Brain pericyte (primary cell): ENCODE measurements around the gene PDHX.

Experiments
- DNase-seq: peaks from one replicate; pipeline ENCODE4 v3.0.0-alpha.2; 2012; ENCODE audit warnings: low read depth, low spot score

PDHX gene

DNA sequence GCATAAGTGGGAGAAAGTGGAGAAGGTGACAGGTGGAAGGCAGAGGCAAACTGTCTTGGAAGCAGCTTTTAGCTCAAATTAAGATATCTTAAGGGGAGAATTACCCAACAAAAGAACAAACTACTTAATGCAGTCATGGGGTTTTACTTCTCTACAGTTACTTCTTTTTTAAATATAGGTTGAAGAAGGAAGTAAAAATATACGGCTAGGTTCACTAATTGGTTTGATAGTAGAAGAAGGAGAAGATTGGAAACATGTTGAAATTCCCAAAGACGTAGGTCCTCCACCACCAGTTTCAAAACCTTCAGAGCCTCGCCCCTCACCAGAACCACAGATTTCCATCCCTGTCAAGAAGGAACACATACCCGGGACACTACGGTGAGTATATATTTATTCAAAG, 40.8 kb downstream of the PDHX start:
- DNase-seq = no peak

DNA sequence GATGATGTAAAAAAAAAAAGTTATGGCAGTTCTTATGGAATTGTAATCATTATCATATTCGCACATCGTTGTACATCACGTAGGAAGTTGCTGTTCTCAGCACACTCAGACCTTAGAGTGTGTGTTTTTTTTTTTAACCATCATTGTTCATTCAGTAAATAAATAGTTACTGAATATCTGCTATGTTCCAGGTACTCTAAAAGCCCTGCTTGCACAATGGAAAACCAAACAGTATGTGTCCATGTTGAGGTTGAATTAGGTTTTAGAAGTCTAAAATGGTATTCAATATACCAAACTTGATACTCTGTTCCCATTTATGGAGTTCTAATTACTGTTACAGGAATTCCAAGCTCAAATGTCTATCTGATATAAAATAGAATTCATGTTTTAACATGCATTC, 41.2 kb downstream of the PDHX start:
- DNase-seq = no peak

DNA sequence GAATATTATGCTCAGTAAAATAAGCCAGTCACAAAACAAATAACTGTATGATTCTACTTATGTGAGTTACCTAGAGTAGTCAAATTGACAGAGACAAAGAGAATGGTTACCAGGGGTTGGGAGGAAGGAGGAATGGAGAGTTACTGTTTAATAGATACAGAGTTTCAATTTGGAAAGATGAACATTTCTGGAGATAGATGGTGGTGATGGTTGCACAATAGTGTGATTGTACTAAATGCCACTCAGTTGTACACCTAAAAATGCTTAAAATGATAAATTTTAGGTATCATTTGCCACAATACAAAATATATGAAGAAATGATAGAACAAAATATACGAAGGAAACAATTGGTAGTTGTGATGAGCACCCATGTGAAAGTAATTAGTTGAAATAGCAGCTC, 43.4 kb downstream of the PDHX start:
- no peak for DNase-seq

DNA sequence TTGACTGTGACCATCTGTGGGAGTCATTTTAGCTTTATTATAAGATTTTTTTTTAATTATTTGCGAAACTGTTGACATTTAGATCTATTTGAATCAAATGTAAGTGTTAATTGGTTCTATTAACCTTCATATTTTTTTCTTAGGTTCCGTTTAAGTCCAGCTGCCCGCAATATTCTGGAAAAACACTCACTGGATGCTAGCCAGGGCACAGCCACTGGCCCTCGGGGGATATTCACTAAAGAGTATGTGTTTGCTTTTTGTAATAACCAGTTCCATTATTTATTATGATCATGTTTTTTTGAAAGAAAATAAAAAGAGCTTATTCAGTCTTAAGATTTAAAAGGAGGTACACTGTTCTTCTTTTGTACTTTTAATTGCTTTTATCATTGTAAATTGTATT, 43.9 kb downstream of the PDHX start:
- DNase-seq = no peak

DNA sequence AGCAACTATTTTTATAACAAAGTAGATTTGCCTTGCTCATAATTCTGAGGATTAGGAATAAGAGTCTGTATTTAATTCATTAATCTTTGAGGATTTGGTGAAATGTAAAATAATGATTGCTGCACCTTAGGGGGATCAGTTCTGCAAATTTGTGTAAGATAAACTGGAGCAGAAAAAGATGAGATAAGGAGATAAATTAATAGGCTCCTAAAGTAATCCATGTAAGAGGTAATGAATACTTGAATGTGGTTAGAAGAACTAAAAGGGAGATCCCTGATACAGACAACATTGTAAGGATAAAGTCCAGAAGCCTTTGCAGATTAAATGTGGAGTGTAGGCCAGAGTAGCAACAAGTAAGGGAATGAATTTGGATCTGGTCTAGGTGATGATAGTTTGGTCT, 45.6 kb downstream of the PDHX start:
- DNase-seq = no peak

DNA sequence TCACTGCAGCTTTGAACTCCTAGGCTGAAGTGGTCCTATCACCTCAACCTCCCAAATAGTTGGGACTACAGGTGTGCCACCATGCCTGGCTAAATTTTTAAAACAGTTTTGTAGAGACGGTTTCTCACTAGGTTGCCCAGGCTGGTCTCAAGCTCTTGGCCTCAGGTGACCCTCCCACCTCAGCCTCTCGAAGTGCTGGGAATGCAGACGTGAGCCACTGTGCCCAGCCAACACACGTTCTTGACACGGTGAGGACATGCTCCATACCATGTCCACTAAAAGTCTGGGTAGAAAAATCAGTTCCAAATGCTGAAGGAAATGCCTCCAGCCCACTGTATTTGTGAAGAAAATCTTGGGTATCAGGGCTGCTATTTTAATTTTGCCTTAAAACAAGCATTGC, 46.9 kb downstream of the PDHX start:
- DNase-seq = no peak

DNA sequence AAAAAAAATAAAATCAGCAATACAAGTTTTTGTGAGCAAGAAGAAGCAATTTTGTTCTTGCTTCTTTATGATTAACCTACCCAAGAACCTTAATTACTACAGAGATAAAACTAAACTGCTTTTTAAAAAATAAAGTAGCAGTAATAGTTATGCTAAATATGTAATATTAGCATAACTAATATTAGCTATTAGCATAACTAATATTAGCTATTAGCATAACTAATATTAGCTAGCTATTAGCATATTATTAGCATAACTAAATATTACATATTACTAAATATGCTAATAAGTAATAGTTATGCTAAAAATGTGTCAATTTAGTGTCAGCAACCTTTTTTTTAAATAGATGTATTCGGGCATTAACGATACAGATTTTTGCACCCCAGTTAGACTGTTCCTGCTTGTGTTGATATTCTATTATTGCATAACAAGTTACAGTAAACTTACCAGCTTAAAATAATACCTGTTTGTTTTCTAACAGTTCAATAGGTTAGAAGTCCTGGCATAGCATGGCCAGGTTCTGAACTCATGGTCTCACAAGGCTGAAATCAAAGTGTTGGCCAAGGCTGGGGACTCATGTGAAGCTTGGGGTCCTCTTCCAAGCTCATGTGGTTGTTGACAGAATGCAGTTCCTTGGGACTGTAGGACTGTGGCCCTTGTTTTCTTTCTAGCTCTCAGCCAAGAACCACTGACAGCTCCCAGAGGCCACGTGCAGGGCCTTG, 48.4 kb downstream of the PDHX start:
- DNase-seq = no peak

DNA sequence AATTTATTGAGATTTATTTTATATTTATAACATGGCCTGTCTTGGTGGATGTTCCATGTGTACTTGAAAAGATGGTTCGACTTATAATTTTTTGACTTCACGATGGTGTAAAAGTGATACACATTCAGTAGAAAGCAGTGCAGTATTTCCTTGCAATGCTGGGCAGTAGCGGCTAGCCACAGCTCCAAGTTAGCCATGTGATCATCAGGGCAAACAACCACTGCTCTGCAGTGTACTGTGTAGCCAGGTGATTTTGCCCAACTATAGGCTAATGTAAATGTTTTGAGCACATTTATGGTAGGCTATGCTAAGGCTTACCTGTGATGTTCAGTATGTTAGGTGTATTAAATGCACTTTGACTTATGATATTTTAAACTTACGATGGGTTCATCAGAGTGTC, 52.4 kb downstream of the PDHX start:
- no peak for DNase-seq

DNA sequence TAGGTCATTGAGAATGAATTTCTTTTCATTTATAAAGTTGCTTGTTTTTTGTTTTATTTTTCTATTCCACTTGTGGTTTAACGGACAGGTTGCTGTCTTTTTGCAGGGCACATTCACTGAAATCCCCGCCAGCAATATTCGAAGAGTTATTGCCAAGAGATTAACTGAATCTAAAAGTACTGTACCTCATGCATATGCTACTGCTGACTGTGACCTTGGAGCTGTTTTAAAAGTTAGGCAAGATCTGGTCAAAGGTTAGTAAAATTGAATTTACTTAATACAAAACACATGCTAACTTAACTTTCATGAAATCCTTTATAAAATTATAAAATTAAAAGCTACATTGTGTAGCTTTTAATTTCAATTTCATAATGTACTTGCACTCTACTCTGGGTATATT, 53.6 kb downstream of the PDHX start:
- DNase-seq = no peak

DNA sequence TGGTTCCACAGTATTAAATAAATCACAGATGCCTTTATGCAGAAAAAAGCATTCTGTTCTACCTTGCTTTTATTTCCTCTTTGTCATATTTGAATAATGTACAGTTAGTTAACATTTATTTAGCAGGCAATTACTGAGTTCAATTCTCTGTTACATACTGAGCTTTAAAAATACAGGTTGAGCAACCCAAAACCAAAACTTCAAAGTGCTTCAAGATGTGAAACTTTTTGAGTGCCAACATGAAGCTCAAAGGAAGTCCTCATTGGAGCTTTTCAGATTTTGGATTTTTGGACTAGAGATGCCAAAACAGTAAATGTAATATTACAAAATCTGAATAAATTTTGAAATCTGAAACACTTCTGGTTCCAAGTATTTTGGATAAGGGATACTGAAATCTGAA, 54.1 kb downstream of the PDHX start:
- DNase-seq = no peak

DNA sequence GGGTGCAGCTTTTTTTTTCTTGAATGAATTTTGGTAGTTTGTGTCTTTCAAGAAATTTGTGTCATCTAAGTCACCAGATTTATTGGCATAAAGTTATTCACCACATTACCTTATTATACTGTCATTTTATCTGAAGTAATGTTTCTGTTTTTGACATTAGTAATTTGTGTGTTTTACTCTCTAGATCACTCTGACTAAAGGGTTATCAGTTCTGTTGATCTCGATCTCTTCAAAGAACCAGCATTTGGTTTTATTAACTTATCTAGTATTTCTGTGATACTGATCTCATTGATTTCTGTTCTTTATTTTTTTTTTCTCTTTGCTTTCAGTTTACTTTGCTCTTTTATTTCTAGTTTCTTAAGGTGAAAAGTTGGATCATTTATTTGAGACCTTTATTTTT, 55.5 kb downstream of the PDHX start:
- DNase-seq = no peak

DNA sequence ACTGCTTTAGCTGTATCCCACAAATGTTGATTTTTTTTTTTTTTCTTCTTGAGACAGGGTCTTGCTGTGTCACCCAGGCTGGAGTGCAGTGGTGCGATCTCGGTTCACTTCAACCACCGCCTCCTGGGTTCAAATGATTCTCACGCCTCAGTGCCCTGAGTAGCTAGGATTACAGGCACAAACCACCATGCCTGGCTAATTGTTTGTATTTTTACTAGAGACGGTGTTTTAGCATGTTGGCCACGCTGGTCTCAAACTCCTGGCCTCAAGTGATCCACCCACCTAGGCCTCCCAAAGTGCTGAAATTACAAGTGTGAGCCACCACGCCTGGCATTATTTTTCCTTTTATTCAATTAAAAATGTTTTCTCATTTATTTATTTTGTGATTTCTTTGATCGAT, 55.9 kb downstream of the PDHX start:
- no peak for DNase-seq

DNA sequence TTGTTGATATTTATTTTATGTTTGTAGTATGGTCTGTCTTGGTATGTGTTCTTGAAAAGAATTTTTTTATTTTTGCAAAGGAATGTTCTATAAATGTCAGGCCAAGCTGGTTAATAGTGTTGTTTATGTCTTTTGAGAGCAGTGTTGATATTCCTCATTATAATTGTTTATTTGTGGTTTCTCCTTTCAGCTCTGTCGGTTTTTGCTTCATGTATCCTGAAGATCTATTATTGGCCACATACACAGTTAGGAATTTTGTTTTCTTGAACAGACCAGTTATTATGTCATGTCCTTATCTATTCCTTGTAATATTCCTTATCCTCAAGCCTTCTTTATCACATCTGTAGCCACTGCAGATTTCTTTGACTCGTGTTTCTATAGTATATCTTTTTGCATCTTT, 56.5 kb downstream of the PDHX start:
- no peak for DNase-seq

DNA sequence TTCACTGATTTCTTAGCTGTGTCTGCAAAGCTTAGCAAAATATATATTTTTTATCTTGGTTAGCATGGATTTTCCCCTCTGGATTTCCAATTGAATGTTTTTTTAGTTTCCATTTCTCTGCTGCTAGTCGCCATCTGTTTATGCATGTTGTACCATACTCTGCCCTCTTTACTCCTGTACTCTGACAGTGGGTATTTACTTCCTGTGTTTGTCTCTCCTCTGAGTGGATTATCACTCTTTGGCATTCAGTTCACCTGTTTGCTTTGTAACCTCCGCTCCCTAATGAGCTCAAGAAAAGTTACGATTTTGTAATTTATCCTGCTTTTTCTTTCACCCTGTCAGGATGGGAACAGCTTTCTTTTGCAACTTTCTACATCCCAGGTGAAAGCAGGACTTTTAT, 59.1 kb downstream of the PDHX start:
- DNase-seq = no peak

DNA sequence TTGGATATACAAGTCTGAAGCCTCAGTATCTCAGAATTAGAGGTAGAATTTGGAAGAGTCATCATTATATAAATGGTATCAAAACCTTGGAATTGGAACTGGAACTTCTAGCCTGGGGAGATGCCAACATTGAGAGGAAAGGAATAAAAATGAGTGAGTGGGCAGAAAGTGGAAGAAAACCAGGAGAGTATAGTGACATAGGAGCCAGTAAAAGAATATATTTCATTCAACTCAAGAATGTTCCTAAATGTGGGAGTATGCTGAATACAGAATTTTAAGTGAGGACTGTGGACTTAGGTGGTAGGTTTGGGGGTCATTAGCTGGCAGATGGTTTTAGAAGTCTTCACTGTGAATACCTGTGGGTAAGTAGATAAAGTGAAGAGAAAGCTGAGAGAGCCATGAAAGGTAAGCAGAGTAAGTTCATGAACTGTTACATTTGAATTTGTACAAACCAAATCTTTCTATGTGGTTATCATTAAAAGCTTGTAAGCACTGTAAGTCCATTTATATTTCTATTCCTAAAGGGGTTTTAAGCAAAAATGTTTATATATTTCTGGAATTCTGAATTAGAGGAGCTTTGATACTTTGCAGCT, 60.2 kb downstream of the PDHX start:
- DNase-seq = no peak

DNA sequence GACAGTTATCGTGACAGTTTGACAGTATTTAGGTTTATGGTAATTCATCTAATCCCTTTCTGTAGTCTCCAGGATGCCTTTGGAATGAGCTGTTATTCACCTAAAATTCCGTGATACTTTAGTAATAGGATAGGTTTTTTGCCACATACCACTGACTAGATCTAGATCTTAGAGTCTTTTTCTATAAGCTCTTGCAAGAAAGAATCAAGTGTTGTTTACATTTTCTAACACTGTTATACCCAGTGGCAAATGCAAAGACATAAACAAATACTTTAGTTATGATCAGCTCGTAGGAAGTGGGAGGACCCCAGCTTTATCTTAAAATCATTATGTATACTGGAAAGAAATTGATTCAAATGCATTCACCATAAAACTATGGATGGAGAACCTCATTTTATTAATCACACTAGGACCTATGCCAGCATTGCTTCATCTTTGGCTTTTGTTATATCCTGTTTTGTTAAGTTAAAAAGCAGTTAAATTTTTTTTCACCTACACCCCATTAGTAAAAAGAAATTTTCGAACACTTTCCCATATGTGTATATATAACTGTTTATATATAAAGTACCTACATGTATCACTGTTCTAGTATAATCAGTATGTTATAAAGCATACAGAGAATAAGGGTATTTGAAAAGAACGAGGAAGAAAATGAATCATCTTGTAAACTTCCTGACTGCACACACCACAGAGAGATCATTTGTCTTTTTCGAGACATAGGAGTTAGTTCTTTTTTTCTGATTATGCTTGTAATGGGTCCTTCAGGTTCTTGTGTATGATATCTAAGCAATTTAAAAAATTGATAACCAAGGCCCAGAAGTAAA, 60.9 kb downstream of the PDHX start:
- no peak for DNase-seq

DNA sequence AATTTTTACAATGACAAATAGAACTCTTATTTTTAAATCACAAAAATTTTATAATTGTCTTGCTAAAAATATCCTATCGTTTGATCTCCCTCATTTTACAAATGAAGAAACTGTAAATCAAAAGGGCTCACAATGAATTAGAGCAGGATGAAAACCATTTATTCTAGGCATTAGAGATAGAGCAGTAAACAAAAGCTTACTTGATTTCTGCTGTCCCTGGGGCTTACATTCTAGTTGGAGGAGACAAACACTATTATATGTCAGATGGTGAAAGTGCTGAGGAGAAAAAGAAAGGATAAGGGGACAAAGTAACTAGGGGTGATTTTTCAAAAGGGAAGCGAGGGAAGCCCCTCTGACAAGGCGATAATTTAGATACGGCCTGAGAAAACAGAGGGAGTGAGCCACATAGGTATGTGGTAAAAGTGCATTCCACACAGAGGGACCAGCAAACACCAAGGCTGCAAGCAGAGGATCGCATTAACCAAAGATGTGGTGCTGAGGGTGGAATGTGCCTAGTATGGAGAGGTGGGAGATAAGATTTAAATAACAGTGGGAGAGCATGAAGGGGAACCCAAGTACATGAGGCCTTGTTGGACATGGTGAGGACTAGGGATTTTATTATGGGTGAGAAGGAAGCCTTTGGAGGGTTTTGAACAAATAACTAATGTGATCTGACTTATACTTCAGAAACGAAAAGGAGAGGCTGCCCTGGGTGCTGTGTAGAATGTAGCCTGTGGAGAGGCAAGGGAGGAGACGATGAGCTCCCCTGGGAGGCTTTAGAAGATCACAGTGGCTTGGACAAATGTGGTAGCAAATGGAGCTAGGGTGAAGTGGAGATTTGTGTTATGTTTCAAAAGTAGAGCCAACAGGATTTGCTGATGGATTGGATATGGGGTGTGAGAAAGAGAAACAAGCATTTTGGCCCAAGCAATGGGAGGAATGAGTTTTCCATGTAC, 62.1 kb downstream of the PDHX start:
- no peak for DNase-seq

DNA sequence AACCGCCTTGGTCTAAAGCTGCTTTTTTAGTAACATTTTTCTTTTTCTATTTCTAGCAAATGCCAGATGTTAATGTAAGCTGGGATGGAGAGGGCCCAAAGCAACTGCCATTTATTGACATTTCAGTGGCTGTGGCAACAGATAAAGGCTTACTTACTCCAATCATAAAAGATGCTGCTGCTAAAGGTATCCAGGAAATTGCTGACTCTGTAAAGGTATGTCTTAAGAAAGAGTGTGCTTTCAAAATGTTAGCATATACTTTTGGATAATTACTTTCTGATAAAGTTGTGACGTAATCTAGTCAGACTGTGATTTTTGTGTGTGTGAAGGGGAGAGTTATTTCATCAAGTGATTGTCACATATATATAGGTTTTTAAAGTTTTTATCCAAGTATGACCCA, 68.1 kb downstream of the PDHX start:
- DNase-seq = no peak

DNA sequence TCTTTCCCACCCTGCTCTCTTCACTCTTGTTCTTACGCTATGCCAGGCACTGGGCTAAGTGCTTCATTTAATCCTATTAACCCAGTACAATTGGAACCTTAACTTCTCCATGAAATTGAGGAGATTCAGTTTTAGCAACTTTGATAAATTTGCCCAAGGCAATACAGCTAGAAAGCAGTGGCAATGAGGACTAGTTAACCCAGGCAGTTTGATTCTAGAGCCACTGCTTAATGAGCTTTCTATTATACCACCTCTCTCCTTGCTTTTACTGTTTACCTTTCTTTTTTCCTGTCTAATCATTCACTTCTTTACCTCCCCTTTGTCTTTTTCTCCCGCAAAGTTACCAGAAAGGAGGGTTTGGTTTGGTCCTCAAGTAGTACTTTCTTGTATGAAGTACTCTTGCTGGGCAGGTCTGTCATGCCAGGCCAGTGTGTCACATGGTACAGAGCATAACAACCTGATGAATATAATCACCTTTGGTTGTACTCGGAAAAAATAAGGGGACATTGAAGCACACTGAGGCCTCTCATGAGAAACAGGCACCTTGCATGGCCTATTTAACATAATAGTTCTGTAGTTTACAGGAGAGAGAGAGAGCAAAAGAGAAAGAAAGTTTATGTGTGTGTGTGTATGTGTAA, 70.6 kb downstream of the PDHX start:
- no peak for DNase-seq

DNA sequence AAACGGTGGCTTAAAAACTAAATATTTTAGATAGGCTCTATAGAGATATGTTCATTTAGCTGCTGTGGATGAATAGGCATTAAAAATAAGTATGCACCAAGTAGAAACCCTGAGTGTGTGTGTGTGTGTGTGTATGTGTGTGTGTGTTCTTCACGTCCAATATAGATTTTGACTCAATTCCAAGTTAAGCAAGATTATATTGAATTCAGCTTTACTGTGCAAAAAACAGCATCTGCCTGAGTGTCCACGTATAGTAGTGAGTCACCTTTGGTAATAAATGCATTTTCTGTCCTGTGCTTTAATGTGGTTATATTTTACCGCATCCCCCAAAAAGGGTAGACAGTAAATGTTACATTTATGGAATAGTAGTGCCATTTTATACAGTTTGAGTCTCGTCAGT, 71.2 kb downstream of the PDHX start:
- no peak for DNase-seq
